ENCODE results near the gene APOF. TPM values are rescaled to one million over a fixed set of nuclear protein-coding genes. Genes with fewer than 3 reads are reported as not detected.

APOF gene
- total and polyA plus RNA-seq, 10 of the 15 experiments (the other 5 are each of a cell fraction or from before 2014, with no cell fraction given): 0.04 to 0.19 (median 0.11) TPM; not detected in 5

DNA sequence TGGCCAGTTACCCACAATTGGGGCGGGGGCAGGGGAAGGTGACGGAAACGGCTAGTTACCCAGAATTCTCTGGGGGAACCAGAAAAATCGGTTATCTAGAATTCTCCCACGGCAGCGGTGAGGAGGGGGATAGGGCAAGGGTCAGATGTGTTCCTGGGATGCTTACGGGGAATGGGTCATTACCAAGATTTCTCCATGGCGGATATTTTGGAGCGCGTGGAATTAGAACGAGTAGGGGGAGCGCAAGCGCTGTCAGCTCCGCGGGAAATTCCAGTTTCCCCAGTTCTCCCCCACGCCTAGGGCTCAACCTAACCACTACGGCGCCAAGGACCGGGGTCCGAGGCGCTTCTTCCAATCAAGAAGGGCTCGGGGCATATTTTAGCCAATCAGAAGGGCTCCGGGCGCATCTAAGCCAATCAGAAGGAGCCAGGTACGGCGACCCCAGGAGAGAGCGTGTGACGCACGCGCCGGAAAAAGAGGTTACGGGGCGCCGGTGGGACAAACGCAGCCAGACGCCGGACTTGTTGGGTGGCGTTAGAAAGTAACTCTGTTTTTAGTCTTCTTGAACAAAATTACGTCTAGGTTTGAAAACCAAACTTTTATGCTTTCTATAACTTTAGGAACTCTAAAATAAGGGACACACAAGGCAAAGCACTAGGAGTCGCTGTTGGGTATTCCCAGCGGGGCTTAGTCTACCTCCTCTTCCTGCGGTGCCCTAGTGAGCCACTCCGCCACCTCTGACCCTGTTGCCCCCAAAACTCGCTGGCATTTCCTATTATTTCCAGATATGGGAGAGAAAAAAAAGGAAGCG, 28.8 kb downstream of the APOF start, which contains the start of gene PAN2 (continued):
- TF ChIP-seq, protein P1, sequence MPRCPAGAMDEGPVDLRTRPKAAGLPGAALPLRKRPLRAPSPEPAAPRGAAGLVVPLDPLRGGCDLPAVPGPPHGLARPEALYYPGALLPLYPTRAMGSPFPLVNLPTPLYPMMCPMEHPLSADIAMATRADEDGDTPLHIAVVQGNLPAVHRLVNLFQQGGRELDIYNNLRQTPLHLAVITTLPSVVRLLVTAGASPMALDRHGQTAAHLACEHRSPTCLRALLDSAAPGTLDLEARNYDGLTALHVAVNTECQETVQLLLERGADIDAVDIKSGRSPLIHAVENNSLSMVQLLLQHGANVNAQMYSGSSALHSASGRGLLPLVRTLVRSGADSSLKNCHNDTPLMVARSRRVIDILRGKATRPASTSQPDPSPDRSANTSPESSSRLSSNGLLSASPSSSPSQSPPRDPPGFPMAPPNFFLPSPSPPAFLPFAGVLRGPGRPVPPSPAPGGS (IDR thresholded peaks at IDR 0.05; ENCODE audit: borderline replicate concordance, insufficient read depth, low read depth, low read length, poor library complexity, severe bottlenecking): peak; percentile 49
- 0 out of 4 replicates have a peak, but pooled peaks have one; percentile 6 to 29 for TF ChIP-seq EP300 (IDR thresholded peaks at IDR 0.05; ENCODE audit: borderline replicate concordance in 1 of 2, control insufficient read depth in 1 of 2, low read depth in 2 of 2, low read length in 2 of 2)
- no peak; the same call in 1 of the 2 replicates for TF ChIP-seq TARDBP (IDR thresholded peaks at IDR 0.05; ENCODE audit: borderline replicate concordance)
- TF ChIP-seq YY1 (IDR thresholded peaks at IDR 0.05; ENCODE audit: low read depth, low read length): peak; percentile 73
- TF ChIP-seq, protein P2, sequence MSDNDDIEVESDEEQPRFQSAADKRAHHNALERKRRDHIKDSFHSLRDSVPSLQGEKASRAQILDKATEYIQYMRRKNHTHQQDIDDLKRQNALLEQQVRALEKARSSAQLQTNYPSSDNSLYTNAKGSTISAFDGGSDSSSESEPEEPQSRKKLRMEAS (IDR thresholded peaks at IDR 0.05; ENCODE audit: low read depth, low read length): peak; percentile 24; the same call in 1 of the 2 replicates
- TF ChIP-seq CHD1 (IDR thresholded peaks at IDR 0.05; ENCODE audit: low read depth, low read length): no peak; the same call in 1 of the 2 replicates
- TF ChIP-seq, protein P3, sequence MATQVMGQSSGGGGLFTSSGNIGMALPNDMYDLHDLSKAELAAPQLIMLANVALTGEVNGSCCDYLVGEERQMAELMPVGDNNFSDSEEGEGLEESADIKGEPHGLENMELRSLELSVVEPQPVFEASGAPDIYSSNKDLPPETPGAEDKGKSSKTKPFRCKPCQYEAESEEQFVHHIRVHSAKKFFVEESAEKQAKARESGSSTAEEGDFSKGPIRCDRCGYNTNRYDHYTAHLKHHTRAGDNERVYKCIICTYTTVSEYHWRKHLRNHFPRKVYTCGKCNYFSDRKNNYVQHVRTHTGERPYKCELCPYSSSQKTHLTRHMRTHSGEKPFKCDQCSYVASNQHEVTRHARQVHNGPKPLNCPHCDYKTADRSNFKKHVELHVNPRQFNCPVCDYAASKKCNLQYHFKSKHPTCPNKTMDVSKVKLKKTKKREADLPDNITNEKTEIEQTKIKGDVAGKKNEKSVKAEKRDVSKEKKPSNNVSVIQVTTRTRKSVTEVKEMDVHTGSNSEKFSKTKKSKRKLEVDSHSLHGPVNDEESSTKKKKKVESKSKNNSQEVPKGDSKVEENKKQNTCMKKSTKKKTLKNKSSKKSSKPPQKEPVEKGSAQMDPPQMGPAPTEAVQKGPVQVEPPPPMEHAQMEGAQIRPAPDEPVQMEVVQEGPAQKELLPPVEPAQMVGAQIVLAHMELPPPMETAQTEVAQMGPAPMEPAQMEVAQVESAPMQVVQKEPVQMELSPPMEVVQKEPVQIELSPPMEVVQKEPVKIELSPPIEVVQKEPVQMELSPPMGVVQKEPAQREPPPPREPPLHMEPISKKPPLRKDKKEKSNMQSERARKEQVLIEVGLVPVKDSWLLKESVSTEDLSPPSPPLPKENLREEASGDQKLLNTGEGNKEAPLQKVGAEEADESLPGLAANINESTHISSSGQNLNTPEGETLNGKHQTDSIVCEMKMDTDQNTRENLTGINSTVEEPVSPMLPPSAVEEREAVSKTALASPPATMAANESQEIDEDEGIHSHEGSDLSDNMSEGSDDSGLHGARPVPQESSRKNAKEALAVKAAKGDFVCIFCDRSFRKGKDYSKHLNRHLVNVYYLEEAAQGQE (IDR thresholded peaks at IDR 0.05; ENCODE audit: low read depth, low read length): no peak
- TF ChIP-seq ATF7 (IDR thresholded peaks at IDR 0.05; ENCODE audit: low read depth): peak; percentile 94
- TF ChIP-seq CBX5 (IDR thresholded peaks at IDR 0.05; ENCODE audit: low read depth): no peak
- no peak; the same call in 1 of the 2 replicates for TF ChIP-seq SPI1 (IDR thresholded peaks at IDR 0.05; ENCODE audit: borderline replicate concordance, insufficient read depth, low read depth, low read length)
- TF ChIP-seq SMAD1 (IDR thresholded peaks at IDR 0.05; ENCODE audit: low read depth, partially characterized antibody): peak; percentile 78
- TF ChIP-seq IKZF1 (conservative IDR thresholded peaks at IDR 0.05): peak; percentile 90
- TF ChIP-seq SUZ12 (IDR thresholded peaks at IDR 0.05; ENCODE audit: unreplicated experiment): no peak
- peak; percentile 66 for TF ChIP-seq ZNF622 (IDR thresholded peaks at IDR 0.05)
- TF ChIP-seq IRF4 (IDR thresholded peaks at IDR 0.05; ENCODE audit: low read depth, low read length): no peak
- peak; percentile 35; the same call in 1 of the 2 replicates for TF ChIP-seq HCFC1 (IDR thresholded peaks at IDR 0.05; ENCODE audit: low read length)
- TF ChIP-seq, protein P4, sequence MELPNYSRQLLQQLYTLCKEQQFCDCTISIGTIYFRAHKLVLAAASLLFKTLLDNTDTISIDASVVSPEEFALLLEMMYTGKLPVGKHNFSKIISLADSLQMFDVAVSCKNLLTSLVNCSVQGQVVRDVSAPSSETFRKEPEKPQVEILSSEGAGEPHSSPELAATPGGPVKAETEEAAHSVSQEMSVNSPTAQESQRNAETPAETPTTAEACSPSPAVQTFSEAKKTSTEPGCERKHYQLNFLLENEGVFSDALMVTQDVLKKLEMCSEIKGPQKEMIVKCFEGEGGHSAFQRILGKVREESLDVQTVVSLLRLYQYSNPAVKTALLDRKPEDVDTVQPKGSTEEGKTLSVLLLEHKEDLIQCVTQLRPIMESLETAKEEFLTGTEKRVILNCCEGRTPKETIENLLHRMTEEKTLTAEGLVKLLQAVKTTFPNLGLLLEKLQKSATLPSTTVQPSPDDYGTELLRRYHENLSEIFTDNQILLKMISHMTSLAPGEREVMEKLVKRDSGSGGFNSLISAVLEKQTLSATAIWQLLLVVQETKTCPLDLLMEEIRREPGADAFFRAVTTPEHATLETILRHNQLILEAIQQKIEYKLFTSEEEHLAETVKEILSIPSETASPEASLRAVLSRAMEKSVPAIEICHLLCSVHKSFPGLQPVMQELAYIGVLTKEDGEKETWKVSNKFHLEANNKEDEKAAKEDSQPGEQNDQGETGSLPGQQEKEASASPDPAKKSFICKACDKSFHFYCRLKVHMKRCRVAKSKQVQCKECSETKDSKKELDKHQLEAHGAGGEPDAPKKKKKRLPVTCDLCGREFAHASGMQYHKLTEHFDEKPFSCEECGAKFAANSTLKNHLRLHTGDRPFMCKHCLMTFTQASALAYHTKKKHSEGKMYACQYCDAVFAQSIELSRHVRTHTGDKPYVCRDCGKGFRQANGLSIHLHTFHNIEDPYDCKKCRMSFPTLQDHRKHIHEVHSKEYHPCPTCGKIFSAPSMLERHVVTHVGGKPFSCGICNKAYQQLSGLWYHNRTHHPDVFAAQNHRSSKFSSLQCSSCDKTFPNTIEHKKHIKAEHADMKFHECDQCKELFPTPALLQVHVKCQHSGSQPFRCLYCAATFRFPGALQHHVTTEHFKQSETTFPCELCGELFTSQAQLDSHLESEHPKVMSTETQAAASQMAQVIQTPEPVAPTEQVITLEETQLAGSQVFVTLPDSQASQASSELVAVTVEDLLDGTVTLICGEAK (IDR thresholded peaks at IDR 0.05; ENCODE audit: borderline replicate concordance): peak; percentile 68; the same call in 1 of the 2 replicates
- TF ChIP-seq GABPA (IDR thresholded peaks at IDR 0.05; ENCODE audit: low read depth): peak; percentile 74
- TF ChIP-seq BMI1 (IDR thresholded peaks at IDR 0.05; ENCODE audit: borderline replicate concordance): no peak
